PC-3 (cell line): ENCODE measurements around the gene FAM168A.

Source experiments
- CTCF ChIP-seq: fragments of 300-600 bp; sonication (generic); conservative IDR thresholded peaks from 2 replicates; pipeline ENCODE4 v1.5.1; 2017; ENCODE audit warnings: antibody characterized with exemption, low read depth, mild to moderate bottlenecking, low read length
- EZH2 ChIP-seq: fragments of 300-600 bp; sonication (generic); IDR thresholded peaks from one replicate; pipeline ENCODE4 v1.6.1; 2017; ENCODE audit warnings: antibody characterized with exemption, mild to moderate bottlenecking, low read length; ENCODE audit not compliant: unreplicated experiment
- EZH2phosphoT487 ChIP-seq: fragments of 300-600 bp; sonication (generic); IDR thresholded peaks from 2 replicates; pipeline ENCODE4 v1.6.1; 2018; ENCODE audit warnings: mild to moderate bottlenecking, antibody characterized with exemption, low read length, borderline replicate concordance

- TF ChIP-seq CTCF (no peak), EZH2 (no peak), EZH2phosphoT487 (no peak)
Observed at GRCh38 chr11:73496134-73496533, 101.8 kb downstream of the FAM168A start.
